Measurements from ENCODE around the gene HS3ST4.

The HS3ST4 gene

GRCh38 chr16:25897702-25898101, 205.9 kb downstream of the HS3ST4 start:
- no peak for DNase-seq (ENCODE audit: low read depth)

- DNase-seq (ENCODE audit: low read depth): no peak
Measured at GRCh38 chr16:25905810-25906209, 214.1 kb downstream of the HS3ST4 start.

GRCh38 chr16:25910971-25911370, 219.2 kb downstream of the HS3ST4 start:
- no peak for DNase-seq (ENCODE audit: low read depth)

GRCh38 chr16:25912321-25912720, 220.6 kb downstream of the HS3ST4 start:
- DNase-seq (ENCODE audit: low read depth): no peak

GRCh38 chr16:25914357-25914962, 222.7 kb downstream of the HS3ST4 start:
- DNase-seq (ENCODE audit: low read depth): no peak

- DNase-seq (ENCODE audit: low read depth): no peak
Measured at GRCh38 chr16:25916037-25916436, 224.3 kb downstream of the HS3ST4 start.

GRCh38 chr16:25922438-25922837, 230.7 kb downstream of the HS3ST4 start:
- DNase-seq (ENCODE audit: low read depth): no peak

GRCh38 chr16:25925421-25925820, 233.7 kb downstream of the HS3ST4 start:
- DNase-seq (ENCODE audit: low read depth): no peak

GRCh38 chr16:25931473-25932035, 239.8 kb downstream of the HS3ST4 start:
- no peak for DNase-seq (ENCODE audit: low read depth)

GRCh38 chr16:25941800-25942499, 250.2 kb downstream of the HS3ST4 start:
- DNase-seq (ENCODE audit: low read depth): no peak

GRCh38 chr16:25950586-25951281, 259.0 kb downstream of the HS3ST4 start:
- DNase-seq (ENCODE audit: low read depth): no peak

- DNase-seq (ENCODE audit: low read depth): no peak
Measured at GRCh38 chr16:25951999-25952398, 260.2 kb downstream of the HS3ST4 start.

- DNase-seq (ENCODE audit: low read depth): no peak
Measured at GRCh38 chr16:25952983-25953382, 261.2 kb downstream of the HS3ST4 start.

GRCh38 chr16:25957707-25958106, 265.9 kb downstream of the HS3ST4 start:
- no peak for DNase-seq (ENCODE audit: low read depth)

GRCh38 chr16:25959221-25959620, 267.5 kb downstream of the HS3ST4 start:
- DNase-seq (ENCODE audit: low read depth): no peak

- no peak for DNase-seq (ENCODE audit: low read depth)
Measured at GRCh38 chr16:25966172-25967097, 274.7 kb downstream of the HS3ST4 start.

- no peak for DNase-seq (ENCODE audit: low read depth)
Measured at GRCh38 chr16:25977121-25977520, 285.4 kb downstream of the HS3ST4 start.

- DNase-seq (ENCODE audit: low read depth): no peak
Measured at GRCh38 chr16:25978218-25978617, 286.5 kb downstream of the HS3ST4 start.

- DNase-seq (ENCODE audit: low read depth): no peak
Measured at GRCh38 chr16:25988084-25988483, 296.3 kb downstream of the HS3ST4 start.

- DNase-seq (ENCODE audit: low read depth): no peak
Measured at GRCh38 chr16:25988882-25989281, 297.1 kb downstream of the HS3ST4 start.

GRCh38 chr16:25996052-25996451, 304.3 kb downstream of the HS3ST4 start:
- DNase-seq (ENCODE audit: low read depth): no peak

GRCh38 chr16:26005336-26005735, 313.6 kb downstream of the HS3ST4 start:
- DNase-seq (ENCODE audit: low read depth): no peak

All from fibroblast of the conjunctiva (primary cell).